ENCODE results near the gene CAGE1.
"Not testable (repeated sequence)": the region's sequence is repeated elsewhere in the genome, so short reads cannot be mapped to it uniquely, and the experiment has no call there.

- not testable (repeated sequence) for TF ChIP-seq CTCF, EP300 (IDR thresholded peaks at IDR 0.05)
Measured at GRCh38 chr6:7315087-7315947, 74.2 kb downstream of the CAGE1 start.

Measured in A549 (cell line).